ENCODE measurements around the gene TTC12. TPM values are rescaled to one million over a fixed set of nuclear protein-coding genes. Genes with fewer than 3 reads are reported as not detected.
A peak's percentile ranks its signal among the peaks of the same experiment; 100 is the strongest.

TTC12 gene
- total RNA-seq, 1 donor from 2014 or later = 5.3 TPM

DNA sequence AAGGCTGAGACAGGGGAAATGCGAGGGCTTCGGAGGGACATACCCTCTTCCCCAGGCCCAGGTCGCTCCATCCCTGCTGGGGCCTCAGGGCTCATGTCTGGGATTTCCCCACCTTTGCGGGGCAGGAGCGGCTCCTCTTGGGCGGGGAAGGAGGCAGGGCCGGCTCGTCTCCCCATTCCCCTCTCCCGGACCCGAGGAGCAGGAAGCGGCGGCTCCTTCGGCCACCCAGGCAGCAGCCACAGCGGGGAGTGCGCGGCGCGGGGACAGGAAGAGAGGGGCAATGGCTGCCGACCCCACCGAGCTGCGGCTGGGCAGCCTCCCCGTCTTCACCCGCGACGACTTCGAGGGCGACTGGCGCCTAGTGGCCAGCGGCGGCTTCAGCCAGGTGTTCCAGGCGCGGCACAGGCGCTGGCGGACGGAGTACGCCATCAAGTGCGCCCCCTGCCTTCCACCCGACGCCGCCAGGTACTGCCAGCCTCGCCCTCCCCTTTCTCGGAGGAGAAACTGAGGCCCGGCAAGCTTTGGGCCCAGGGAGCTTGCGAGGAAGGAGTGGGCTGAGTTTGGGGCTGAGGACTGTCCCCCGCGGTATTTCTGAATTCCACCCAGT lies 73.3 kb downstream of the TTC12 start, which contains the start of gene ANKK1:
ANKK1 (plus strand) TSS at position 175 of the 607 bp plus-strand sequence; CDS start at position 281, 106 bp downstream.
- DNase-seq (ENCODE audit: missing footprints) (no peak), ATAC-seq (no peak)
- intact Hi-C loops (cut with DNase I) = no loop called here

GRCh38 chr11:113389272-113389671 lies 74.9 kb downstream of the TTC12 start:
- intact Hi-C loops (cut with DNase I) = no loop called here
- DNase-seq (ENCODE audit: missing footprints) (no peak), ATAC-seq (no peak)

GRCh38 chr11:113392236-113392921 lies 78.0 kb downstream of the TTC12 start:
- no peak for ATAC-seq
- intact Hi-C loops (cut with DNase I) = no loop called here
- no peak for DNase-seq (ENCODE audit: missing footprints)

- intact Hi-C loops (cut with DNase I) = no loop called here
- no peak for ATAC-seq
- DNase-seq (ENCODE audit: missing footprints) = no peak
Measured at GRCh38 chr11:113393501-113393985, 79.2 kb downstream of the TTC12 start.

DNA sequence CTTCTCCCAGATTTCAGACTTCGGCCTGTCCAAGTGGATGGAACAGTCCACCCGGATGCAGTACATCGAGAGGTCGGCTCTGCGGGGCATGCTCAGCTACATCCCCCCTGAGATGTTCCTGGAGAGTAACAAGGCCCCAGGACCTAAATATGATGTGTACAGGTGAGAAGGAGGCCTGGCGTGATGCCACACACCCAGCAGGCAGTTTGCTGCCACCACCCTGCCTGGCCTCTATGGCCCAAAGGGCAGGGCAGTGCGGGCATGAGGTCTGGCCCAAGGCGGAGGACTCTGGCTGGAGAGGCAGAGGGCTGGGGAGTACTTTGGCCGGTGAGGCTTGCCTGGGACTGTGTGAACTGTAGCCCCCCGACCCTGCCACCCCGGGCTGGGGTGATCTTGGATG lies 80.5 kb downstream of the TTC12 start:
- no peak for ATAC-seq
- DNase-seq (ENCODE audit: missing footprints) = no peak
- intact Hi-C loops (cut with DNase I) = no loop called here

- ATAC-seq (no peak), DNase-seq (ENCODE audit: missing footprints) (no peak)
- intact Hi-C loops (cut with DNase I) = no loop called here
Measured at GRCh38 chr11:113395782-113396336, 81.5 kb downstream of the TTC12 start.

DNA sequence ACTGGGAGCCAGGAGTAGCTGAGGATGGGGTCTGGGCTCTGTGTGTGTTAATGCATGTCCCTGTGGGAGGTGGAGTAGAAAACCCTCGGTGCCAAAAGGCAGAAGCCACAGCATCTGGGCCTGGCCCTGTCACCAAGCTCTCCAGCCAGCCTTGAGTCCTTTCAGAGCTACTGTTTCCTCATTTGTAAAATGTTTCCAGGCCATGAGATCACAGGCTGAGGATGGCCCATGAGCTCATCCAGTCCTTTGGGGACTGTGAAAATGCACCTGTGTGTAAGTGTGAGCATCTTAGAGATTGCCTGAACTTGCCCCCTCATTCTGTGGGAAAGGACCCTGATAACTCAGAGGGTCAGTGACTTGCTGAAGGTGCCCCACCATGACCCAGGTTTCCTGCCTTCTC lies 82.3 kb downstream of the TTC12 start:
- intact Hi-C loops (cut with DNase I) = no loop called here
- no peak for ATAC-seq
- no peak for DNase-seq (ENCODE audit: missing footprints)

DNA sequence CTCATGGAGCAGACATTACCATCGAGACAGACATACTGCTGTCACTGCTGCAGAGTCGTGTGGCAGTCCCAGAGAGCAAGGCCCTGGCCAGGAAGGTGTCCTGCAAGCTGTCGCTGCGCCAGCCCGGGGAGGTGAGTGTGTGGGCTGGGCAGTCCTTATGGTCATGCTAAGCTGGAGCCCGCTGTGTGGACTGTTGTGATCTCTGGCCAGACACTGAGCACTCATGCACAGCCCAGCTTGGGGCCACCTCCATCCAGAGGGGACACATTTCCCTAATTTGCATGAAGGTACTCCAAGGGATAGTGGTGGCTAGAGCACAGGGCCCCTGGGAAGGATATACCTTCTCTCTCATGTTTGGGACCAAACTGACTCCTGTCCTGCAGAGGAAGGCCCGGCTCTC lies 82.8 kb downstream of the TTC12 start:
- intact Hi-C loops (cut with DNase I) = no loop called here
- ATAC-seq (no peak), DNase-seq (ENCODE audit: missing footprints) (no peak)

DNA sequence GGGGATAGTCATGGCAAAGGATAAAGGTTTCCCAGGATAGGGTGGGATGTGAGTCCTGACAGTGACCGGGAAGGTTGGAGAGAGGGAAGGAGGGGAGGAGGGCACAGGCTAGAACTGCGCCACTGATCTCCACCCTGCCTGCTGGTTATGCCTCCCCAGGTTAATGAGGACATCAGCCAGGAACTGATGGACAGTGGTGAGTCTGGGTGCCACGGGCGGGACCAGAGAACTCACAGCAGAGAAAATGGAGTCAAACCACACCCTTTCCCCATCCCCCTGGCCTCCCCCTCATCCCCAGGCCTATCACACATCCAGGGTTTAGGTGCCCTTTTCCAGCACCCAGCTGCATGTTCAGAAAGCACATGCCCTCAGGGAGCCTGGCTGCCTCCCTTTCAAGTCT lies 83.4 kb downstream of the TTC12 start:
- ATAC-seq (no peak), DNase-seq (ENCODE audit: missing footprints) (no peak)
- intact Hi-C loops (cut with DNase I) = no loop called here

DNA sequence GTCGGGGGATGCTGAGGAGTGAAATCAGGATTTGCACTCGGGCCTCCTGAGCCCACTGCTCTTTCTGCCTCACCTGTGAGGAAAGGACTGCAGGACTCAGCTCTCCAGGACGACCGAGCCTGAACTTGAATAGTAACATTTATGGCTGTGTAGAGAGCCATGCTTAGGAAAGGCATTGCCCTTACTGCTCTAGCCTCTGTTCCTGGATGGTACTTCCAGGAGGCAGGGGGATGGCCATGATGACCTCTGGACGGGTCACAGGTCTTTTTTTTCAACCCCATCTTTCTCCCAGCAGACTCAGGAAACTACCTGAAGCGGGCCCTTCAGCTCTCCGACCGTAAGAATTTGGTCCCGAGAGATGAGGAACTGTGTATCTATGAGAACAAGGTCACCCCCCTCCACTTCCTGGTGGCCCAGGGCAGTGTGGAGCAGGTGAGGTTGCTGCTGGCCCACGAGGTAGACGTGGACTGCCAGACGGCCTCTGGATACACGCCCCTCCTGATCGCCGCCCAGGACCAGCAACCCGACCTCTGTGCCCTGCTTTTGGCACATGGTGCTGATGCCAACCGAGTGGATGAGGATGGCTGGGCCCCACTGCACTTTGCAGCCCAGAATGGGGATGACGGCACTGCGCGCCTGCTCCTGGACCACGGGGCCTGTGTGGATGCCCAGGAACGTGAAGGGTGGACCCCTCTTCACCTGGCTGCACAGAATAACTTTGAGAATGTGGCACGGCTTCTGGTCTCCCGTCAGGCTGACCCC lies 84.5 kb downstream of the TTC12 start:
- ATAC-seq = no peak
- no peak for DNase-seq (ENCODE audit: missing footprints)

GRCh38 chr11:113400631-113401230 lies 86.3 kb downstream of the TTC12 start:
- ATAC-seq (no peak), DNase-seq (ENCODE audit: missing footprints) (no peak)
- intact Hi-C loops (cut with DNase I) = no loop called here

More for the DNA sequence above, 84.5 kb downstream of the TTC12 start:
- intact Hi-C loops (cut with DNase I) = no loop called here

GRCh38 chr11:113401718-113402117 lies 87.3 kb downstream of the TTC12 start:
- DNase-seq (ENCODE audit: missing footprints) (peak; percentile 80), ATAC-seq (peak; percentile 94)
- intact Hi-C loops (cut with DNase I) = no loop called here

- DNase-seq (ENCODE audit: missing footprints) = no peak
- intact Hi-C loops (cut with DNase I) = no loop called here
- ATAC-seq = no peak
Measured at GRCh38 chr11:113404859-113405430, 90.6 kb downstream of the TTC12 start.

GRCh38 chr11:113405724-113406478 lies 91.5 kb downstream of the TTC12 start:
- ATAC-seq (no peak), DNase-seq (ENCODE audit: missing footprints) (no peak)
- intact Hi-C loops (cut with DNase I) = no loop called here

- ATAC-seq (no peak), DNase-seq (ENCODE audit: missing footprints) (no peak)
- intact Hi-C loops (cut with DNase I) = no loop called here
Measured at GRCh38 chr11:113407163-113407562, 92.8 kb downstream of the TTC12 start.

- ATAC-seq (no peak), DNase-seq (ENCODE audit: missing footprints) (no peak)
- intact Hi-C loops (cut with DNase I) = no loop called here
Measured at GRCh38 chr11:113408206-113408605, 93.8 kb downstream of the TTC12 start.

- ATAC-seq (no peak), DNase-seq (ENCODE audit: missing footprints) (no peak)
- intact Hi-C loops (cut with DNase I) = no loop called here
Measured at GRCh38 chr11:113408887-113409286, 94.5 kb downstream of the TTC12 start.

DNA sequence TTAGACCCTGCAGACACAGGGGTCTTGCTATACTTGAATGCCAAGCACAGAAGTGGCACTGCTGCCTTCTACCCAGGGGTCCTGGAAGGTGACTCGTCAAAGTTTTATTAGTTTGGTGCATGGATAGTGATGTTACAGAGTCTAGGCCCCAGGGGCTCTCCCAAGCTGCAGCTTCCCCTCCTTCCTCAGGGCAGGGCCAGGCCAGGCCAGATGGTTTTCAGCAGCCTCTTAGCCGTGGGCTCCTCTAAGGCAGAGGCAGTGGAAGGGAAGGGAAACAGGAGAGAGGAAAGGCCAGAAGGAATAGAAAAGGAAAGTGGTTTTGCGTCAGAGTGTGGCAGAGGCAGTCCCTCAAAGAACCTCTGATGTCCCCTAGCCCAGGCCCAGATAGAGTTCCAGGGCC lies 95.1 kb downstream of the TTC12 start:
- intact Hi-C loops (cut with DNase I) = no loop called here
- DNase-seq (ENCODE audit: missing footprints) (no peak), ATAC-seq (no peak)

All from Right ventricle myocardium inferior (tissue), 1 donor.